Sciatic nerve (tissue), 2 donors: Measurements from ENCODE around the gene ATP9A. TPM values are rescaled to one million over a fixed set of nuclear protein-coding genes. Genes with fewer than 3 reads are reported as not detected.
A peak's percentile ranks its signal among the peaks of the same experiment; 100 is the strongest.
"Not testable (repeated sequence)": the region's sequence is repeated elsewhere in the genome, so short reads cannot be mapped to it uniquely, and the experiment has no call there.

Experiments used
- ATAC-seq: fragments of 200-7000 bp; cut with Tn5 transposase; one replicate; pipeline ENCODE4 v1.9.1; 2020; ENCODE audit warnings: mild to moderate bottlenecking, moderate library complexity
- DNase-seq: peaks from one replicate; pipeline ENCODE4 v3.0.0-alpha.2; 2020; ENCODE audit warnings: low spot score
- intact Hi-C: fragments of 100-400 bp; cut with DNase I; formaldehyde crosslinking; loops from one replicate; pipeline ENCODE4 v1.14.2; 2022
- total RNA-seq: library from RNA; stranded (reverse); fragmentation: NEBNext Ultra II Directional; extraction: Animal tissue kit (Norgen Biotek cat#: 25700); gene quantifications from one replicate; pipeline ENCODE4 v1.2.1, GENCODE V29; 2021
- donor health status: DM: no; HTN: no; CAD: no.
- donor health status: DM: no; HTN: no; CAD: no.

Gene ATP9A
- total RNA-seq, 1 donor from 2014 or later = 42.8 TPM

DNA sequence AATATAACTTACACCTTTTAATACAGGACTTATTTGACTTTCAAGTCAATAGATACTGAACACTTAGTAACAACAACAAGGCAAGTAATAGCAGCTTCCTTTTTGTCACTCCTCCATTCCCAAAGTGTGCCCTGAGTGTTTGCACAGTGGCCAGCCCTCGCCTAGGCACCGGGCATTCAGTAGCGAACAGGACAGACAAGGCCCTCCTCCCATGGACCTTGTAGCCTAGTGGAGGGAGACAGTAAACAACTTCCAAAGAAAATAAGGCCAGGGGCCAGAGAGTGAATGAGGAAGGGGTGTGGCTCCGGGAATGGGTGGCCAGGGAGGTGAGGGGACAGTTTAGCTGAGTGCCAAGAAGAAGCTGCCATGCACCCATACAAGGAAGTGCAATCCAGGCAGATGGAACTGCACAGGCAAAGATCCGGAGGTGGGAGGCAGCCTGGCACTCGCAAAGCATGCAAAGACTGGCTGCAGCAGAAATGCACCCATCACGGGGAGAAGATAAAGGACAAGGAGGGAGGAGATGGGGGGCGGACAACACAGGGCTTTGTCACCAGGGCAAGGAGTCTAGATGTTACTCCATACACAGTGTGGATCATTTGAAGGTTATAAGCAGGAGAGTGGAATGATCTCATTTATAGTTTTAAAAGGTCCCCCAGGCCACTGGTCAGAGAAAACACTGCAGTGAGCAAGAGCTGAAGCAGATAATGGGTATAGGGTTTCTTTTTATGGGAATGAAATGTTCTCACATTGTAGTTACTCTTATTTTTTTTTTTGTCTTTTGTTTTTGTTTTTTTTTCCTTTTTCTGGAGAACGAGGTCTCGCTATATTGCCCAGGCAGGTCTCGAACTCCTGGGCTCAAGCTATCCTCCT lies 32.2 kb downstream of the ATP9A start:
- intact Hi-C loops = no loop called here
- DNase-seq (no peak), ATAC-seq (peak; percentile 15)

DNA sequence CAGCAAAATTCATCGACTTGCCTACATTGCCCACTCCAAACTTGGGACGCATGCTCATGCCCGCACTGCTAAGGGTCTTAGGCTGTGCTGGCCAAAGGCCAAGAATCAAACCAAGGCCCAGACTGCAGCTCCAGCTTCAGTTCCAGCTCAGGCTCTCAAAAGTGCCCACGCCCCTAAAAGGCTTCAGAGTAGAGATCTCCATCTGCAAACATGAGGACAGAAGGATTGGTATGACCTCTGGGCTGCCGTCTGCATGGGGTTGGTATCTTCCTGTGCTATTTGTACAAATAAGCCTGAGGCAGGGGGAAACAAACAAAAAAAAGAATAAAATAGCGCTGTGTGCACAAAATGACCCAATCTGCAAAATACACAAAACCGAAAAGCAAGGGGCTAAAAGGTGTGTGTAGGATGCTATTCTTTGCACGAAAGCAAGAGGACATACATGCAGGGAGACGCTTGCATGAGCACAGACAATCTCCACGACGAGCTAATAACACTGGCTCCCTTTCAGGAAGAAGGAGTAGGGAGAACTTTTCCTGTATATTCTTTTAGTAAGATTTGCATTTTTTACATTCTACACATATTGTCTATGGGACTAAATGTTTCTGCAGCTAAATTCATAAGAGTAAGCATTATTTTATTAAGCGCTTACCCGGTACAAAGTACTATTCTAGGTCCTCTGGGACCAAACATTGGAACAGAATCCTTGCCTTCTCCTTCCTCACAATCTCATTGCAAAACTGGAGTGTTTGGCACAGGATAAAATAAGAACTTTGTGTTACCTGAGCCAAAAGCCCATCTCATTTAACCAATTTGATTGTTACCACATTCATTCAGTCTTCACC lies 33.1 kb downstream of the ATP9A start:
- ATAC-seq (no peak), DNase-seq (no peak)
- intact Hi-C loops = no loop called here

GRCh38 chr20:51733070-51733469 lies 35.1 kb downstream of the ATP9A start:
- intact Hi-C loops = no loop called here
- DNase-seq (no peak), ATAC-seq (no peak)

GRCh38 chr20:51732096-51732791 lies 35.9 kb downstream of the ATP9A start:
- no peak for DNase-seq
- intact Hi-C loops = no loop called here
- peak; percentile 75 for ATAC-seq

DNA sequence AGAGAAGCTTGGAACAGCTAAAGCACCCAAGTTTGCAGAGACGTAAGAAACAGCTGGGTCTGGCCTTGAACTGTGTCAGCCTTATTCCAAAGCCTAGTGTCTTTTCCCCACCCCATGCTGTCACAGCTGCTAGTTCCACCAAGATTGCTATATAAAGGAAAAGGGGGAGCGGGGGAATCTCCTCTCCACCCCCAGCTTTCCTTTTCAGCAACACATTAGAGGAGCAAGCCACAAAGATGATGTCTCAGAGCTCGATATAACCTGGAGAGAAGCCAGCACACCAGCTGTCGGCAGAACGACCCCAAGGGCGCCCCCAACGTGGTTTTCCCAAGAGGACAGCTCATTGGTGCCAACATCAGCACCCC lies 36.5 kb downstream of the ATP9A start:
- intact Hi-C loops = no loop called here
- ATAC-seq = peak; percentile 52

DNA sequence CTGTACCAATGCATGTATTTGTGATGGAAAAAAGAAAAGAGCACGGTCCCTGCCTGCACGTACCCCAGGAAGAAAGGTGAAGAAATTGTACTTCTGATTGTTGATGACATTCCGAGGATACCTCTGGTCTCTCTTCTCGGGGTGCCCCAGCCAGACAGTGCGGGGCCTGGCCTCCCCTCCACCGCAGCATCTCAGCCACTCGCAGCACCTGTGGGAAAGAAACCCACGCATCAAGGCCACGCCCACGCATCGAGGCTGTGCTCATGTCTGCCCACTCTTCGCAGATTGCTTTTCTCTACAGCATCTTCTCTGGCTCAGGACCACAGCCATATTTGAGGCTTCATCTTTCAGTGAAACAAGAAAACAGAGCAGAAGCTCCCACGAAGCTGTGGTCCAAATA lies 38.4 kb downstream of the ATP9A start:
- intact Hi-C loops = loop anchor here (10.0 kb wide), 1 partner anchor 315 kb away; no protein-coding TSS in a partner anchor
- ATAC-seq = no peak
- no peak for DNase-seq

More for the DNA sequence above, 36.5 kb downstream of the ATP9A start:
- DNase-seq = no peak

DNA sequence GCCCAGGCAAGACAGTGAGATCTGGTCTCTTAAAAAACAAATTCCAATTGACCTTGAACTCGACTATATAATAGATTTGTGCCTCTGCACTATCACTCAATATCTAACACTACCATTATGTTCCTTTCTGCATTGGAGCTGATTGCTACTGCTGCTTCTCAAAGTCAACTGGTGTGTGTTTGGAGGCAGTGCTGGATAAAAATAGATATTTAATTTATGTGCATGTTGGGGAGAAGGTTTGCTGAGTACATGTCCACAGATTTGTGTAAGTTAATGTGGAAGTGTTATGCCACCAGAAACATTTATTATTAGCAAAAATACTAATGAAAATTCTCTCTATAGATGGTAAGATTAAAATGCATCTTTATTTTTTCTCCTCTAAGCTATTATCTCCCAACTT lies 39.5 kb downstream of the ATP9A start:
- intact Hi-C loops = loop anchor here (10.0 kb wide), 1 partner anchor 316 kb away; no protein-coding TSS in a partner anchor
- DNase-seq = no peak
- no peak for ATAC-seq

DNA sequence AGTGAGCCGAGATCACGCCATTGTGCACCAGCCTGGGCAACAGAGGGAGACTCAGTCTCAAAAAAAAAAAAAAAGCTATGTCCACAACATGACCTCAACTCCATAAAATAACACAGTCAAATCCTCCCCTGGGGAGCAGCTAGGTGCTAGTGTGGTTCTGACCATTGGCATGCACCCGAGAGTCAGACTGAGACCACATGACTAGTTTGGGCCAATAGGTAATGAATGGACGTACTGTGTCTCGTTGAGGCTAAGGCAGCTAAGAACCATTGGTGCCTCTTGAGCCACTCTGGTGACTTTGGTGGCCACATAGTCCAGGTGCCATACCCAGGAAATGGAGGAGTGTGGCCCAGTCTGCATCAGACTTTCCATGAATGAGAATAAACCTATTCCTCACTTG lies 40.3 kb downstream of the ATP9A start:
- DNase-seq = no peak
- intact Hi-C loops = loop anchor here (10.0 kb wide), 1 partner anchor 317 kb away; no protein-coding TSS in a partner anchor
- ATAC-seq = no peak

- DNase-seq (no peak), ATAC-seq (no peak)
- intact Hi-C loops = loop anchor here (10.0 kb wide), 1 partner anchor 319 kb away; no protein-coding TSS in a partner anchor
Measured at GRCh38 chr20:51725584-51726176, 42.5 kb downstream of the ATP9A start.

- not testable (repeated sequence) for ATAC-seq, DNase-seq
- intact Hi-C loops = loop anchor here (10.0 kb wide), 1 partner anchor 322 kb away; no protein-coding TSS in a partner anchor
Measured at GRCh38 chr20:51723026-51723425, 45.2 kb downstream of the ATP9A start.

DNA sequence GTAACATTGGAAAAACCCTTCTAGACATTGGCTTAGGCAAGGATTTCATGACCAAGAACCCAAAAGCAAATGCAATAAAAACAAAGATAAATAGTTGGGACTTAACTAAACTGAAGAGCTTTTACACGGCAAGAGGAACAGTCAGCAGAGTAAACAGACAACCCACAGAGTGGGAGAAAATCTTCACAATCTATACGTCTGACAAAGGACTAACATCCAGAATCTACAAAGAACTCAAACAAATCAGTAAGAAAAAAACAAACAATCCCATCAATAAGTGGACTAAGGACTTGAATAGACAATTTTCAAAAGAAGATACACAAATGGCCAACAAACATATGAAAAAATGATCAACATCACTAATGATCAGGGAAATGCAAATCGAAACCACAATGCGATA lies 45.9 kb downstream of the ATP9A start:
- DNase-seq, ATAC-seq: not testable (repeated sequence)
- intact Hi-C loops = loop anchor here (10.0 kb wide), 1 partner anchor 323 kb away; no protein-coding TSS in a partner anchor

- ATAC-seq = no peak
- DNase-seq = no peak
- intact Hi-C loops = loop anchor here (10.0 kb wide), 1 partner anchor 324 kb away; no protein-coding TSS in a partner anchor
Measured at GRCh38 chr20:51720854-51721253, 47.3 kb downstream of the ATP9A start.

GRCh38 chr20:51720384-51720783 lies 47.8 kb downstream of the ATP9A start:
- DNase-seq = no peak
- no peak for ATAC-seq
- intact Hi-C loops = loop anchor here (10.0 kb wide), 1 partner anchor 324 kb away; no protein-coding TSS in a partner anchor

- no peak for DNase-seq
- intact Hi-C loops = no loop called here
- ATAC-seq = no peak
Measured at GRCh38 chr20:51715856-51716185, 52.4 kb downstream of the ATP9A start.

DNA sequence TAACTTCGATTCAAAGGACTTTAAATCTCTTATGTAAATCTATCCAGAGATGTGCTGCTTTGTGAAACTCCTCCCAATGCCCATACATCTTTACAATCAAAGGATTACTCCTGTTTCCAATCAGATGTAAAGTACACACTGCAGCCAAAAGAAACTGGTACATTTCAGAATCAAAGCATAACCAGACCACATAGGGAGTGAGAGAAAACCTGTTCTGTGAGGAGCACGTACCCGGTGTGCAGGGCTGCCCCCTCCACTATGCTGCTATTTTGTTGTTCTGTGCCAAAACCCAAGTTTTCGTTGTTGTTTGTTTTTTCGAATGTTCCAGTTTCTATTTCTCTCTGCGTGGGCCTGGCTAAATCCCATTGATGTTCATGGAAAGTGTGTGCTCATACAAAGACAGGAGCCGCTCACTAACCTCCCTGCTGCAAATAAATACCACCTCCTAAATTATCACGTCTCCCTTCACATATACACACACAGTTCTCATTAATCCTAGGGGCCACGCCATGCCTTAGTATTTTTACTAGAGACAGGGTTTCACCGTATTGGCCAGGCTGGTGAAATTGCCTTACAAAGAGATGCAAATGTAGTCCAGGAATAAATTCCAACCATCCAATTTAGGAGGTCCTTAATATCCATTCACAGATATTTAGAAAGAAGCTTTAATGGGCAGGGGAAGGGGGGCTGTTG lies 52.9 kb downstream of the ATP9A start:
- intact Hi-C loops = no loop called here
- peak; percentile 28 for ATAC-seq
- no peak for DNase-seq

- no peak for DNase-seq
- intact Hi-C loops = no loop called here
- ATAC-seq = no peak
Measured at GRCh38 chr20:51713213-51713598, 55.0 kb downstream of the ATP9A start.

GRCh38 chr20:51712501-51713212 lies 55.5 kb downstream of the ATP9A start:
- intact Hi-C loops = no loop called here
- DNase-seq (no peak), ATAC-seq (no peak)

- intact Hi-C loops = no loop called here
- ATAC-seq (no peak), DNase-seq (no peak)
Measured at GRCh38 chr20:51711426-51711825, 56.8 kb downstream of the ATP9A start.
